H9 (cell line): ENCODE measurements around the gene VPS35L. TPM values are rescaled to one million over a fixed set of nuclear protein-coding genes. Genes with fewer than 3 reads are reported as not detected.
A peak's percentile ranks its signal among the peaks of the same experiment; 100 is the strongest.

ENCODE experiments used
- DNase-seq: peaks from one replicate; pipeline ENCODE4 v3.0.0-alpha.2; 2017
- H2AFZ ChIP-seq: one replicate; pipeline ENCODE4 v1.6.1; 2013; ENCODE audit warnings: mild to moderate bottlenecking, low read length, control low read depth, moderate library complexity
- H2AK5ac ChIP-seq: 2 replicates; pipeline ENCODE4 v1.6.1; 2013; ENCODE audit warnings: low read length, control low read depth, mixed read lengths; ENCODE audit not compliant: insufficient read length
- H2BK120ac ChIP-seq: one replicate; pipeline ENCODE4 v1.6.1; 2013; ENCODE audit warnings: low read depth, mild to moderate bottlenecking, low read length, control low read depth, inconsistent platforms; ENCODE audit not compliant: poor library complexity, severe bottlenecking
- H2BK12ac ChIP-seq: 2 replicates; pipeline ENCODE4 v1.6.1; 2013; ENCODE audit warnings: low read length, control low read depth, mixed read lengths, low read depth; ENCODE audit not compliant: insufficient read length
- H2BK15ac ChIP-seq: 2 replicates; pipeline ENCODE4 v1.6.1; 2013; ENCODE audit warnings: low read depth, low read length, control low read depth
- H2BK20ac ChIP-seq: one replicate; pipeline ENCODE4 v1.6.1; 2013; ENCODE audit warnings: low read depth, mild to moderate bottlenecking, low read length, control low read depth, inconsistent platforms; ENCODE audit not compliant: poor library complexity, severe bottlenecking
- H2BK5ac ChIP-seq: 2 replicates; pipeline ENCODE4 v1.6.1; 2013; ENCODE audit warnings: low read length, control low read depth, mixed read lengths; ENCODE audit not compliant: insufficient read length
- H3K14ac ChIP-seq: 2 replicates; pipeline ENCODE4 v1.6.1; 2013; ENCODE audit warnings: low read length, control low read depth; ENCODE audit not compliant: insufficient read depth
- H3K18ac ChIP-seq: 2 replicates; pipeline ENCODE4 v1.6.1; 2013; ENCODE audit warnings: low read depth, mild to moderate bottlenecking, mixed read lengths, low read length, control low read depth; ENCODE audit not compliant: insufficient read length
- H3K23ac ChIP-seq: 2 replicates; pipeline ENCODE4 v1.6.1; 2013; ENCODE audit warnings: low read length, control low read depth, mixed read lengths, low read depth; ENCODE audit not compliant: insufficient read length
- H3K23me2 ChIP-seq: 2 replicates; pipeline ENCODE4 v1.6.1; 2013; ENCODE audit warnings: low read depth, mild to moderate bottlenecking, mixed read lengths, low read length, control low read depth; ENCODE audit not compliant: insufficient read length, poor library complexity, severe bottlenecking
- H3K27ac ChIP-seq: 2 replicates; pipeline ENCODE4 v1.5.1; 2013; ENCODE audit warnings: low read length, control low read depth, mixed read lengths, low read depth; ENCODE audit not compliant: insufficient read length
- H3K27me3 ChIP-seq: 2 replicates; pipeline ENCODE4 v1.6.1; 2013; ENCODE audit warnings: low read length, control low read depth, inconsistent platforms; ENCODE audit not compliant: insufficient read depth
- H3K4ac ChIP-seq: 2 replicates; pipeline ENCODE4 v1.6.1; 2013; ENCODE audit warnings: low read depth, mild to moderate bottlenecking, control low read depth, inconsistent platforms, low read length, moderate library complexity
- H3K4me1 ChIP-seq: 2 replicates; pipeline ENCODE4 v1.6.1; 2013; ENCODE audit warnings: low read length, control low read depth, inconsistent platforms; ENCODE audit not compliant: insufficient read depth
- H3K4me2 ChIP-seq: 2 replicates; pipeline ENCODE4 v1.6.1; 2013; ENCODE audit warnings: low read length, control low read depth, mixed read lengths; ENCODE audit not compliant: insufficient read length, insufficient read depth
- H3K56ac ChIP-seq: 2 replicates; pipeline ENCODE4 v1.6.1; 2013; ENCODE audit warnings: low read depth, mild to moderate bottlenecking, mixed read lengths, low read length, control low read depth; ENCODE audit not compliant: insufficient read length
- H3K79me1 ChIP-seq: 2 replicates; pipeline ENCODE4 v1.6.1; 2013; ENCODE audit warnings: low read depth, mild to moderate bottlenecking, moderate library complexity, low read length, control low read depth, inconsistent platforms; ENCODE audit not compliant: insufficient read depth, poor library complexity, severe bottlenecking
- H3K79me2 ChIP-seq: 2 replicates; pipeline ENCODE4 v1.6.1; 2013; ENCODE audit warnings: low read length, control low read depth, inconsistent platforms; ENCODE audit not compliant: insufficient read depth
- H3K9ac ChIP-seq: 2 replicates; pipeline ENCODE4 v1.6.1; 2013; ENCODE audit warnings: low read length, control low read depth, mixed read lengths; ENCODE audit not compliant: insufficient read length; ENCODE audit errors: extremely low read depth
- H3K9me3 ChIP-seq: one replicate; pipeline ENCODE4 v1.6.1; 2013; ENCODE audit warnings: low read depth, low read length, inconsistent platforms; ENCODE audit not compliant: control insufficient read depth
- H3T11ph ChIP-seq: one replicate; pipeline ENCODE4 v1.6.1; 2013; ENCODE audit warnings: mild to moderate bottlenecking, low read length, control low read depth, inconsistent platforms
- H4K20me1 ChIP-seq: one replicate; pipeline ENCODE4 v1.6.1; 2013; ENCODE audit not compliant: control insufficient read depth, insufficient read length, insufficient read depth
- H4K5ac ChIP-seq: 2 replicates; pipeline ENCODE4 v1.6.1; 2013; ENCODE audit warnings: low read depth, mild to moderate bottlenecking, mixed read lengths, low read length, control low read depth; ENCODE audit not compliant: insufficient read length
- H4K8ac ChIP-seq: replicated peaks from 2 replicates; pipeline ENCODE4 v1.6.1; 2013; ENCODE audit warnings: low read length, control low read depth, mixed read lengths, low read depth; ENCODE audit not compliant: insufficient read length
- H4K91ac ChIP-seq: 2 replicates; pipeline ENCODE4 v1.6.1; 2013; ENCODE audit warnings: low read depth, mild to moderate bottlenecking, moderate library complexity, mixed read lengths, low read length, control low read depth; ENCODE audit not compliant: insufficient read length
- H3K27ac Mint-ChIP-seq, 3 experiments: 2 replicates in 2 of 3; 3 replicates in 1 of 3; pipeline ENCODE4 v1.8.0; 2020 to 2021; ENCODE audit warnings: mixed read lengths in 3 of 3, mild to moderate bottlenecking in 1 of 3, moderate library complexity in 1 of 3
- H3K27me3 Mint-ChIP-seq: 2 replicates; pipeline ENCODE4 v1.8.0; 2021; ENCODE audit warnings: low read depth, mild to moderate bottlenecking, moderate library complexity, mixed read lengths
- H3K36me3 Mint-ChIP-seq, 3 experiments: 2 replicates in 2 of 3; 3 replicates in 1 of 3; pipeline ENCODE4 v1.8.0; 2020 to 2021; ENCODE audit warnings: low read depth in 3 of 3, mixed read lengths in 3 of 3; ENCODE audit not compliant: insufficient read depth in 1 of 3
- H3K4me1 Mint-ChIP-seq, 2 experiments: 2 replicates each; pipeline ENCODE4 v1.8.0; 2020; ENCODE audit warnings: mixed read lengths in 2 of 2
- H3K4me3 Mint-ChIP-seq, 2 experiments: 2 replicates in 1 of 2; 3 replicates in 1 of 2; pipeline ENCODE4 v1.8.0; 2020 to 2021; ENCODE audit warnings: mild to moderate bottlenecking in 2 of 2, mixed read lengths in 2 of 2, moderate library complexity in 1 of 2
- H3K9me3 Mint-ChIP-seq, 2 experiments: 2 replicates in 1 of 2; 3 replicates in 1 of 2; pipeline ENCODE4 v1.8.0; 2020; ENCODE audit warnings: mild to moderate bottlenecking in 2 of 2, mixed read lengths in 2 of 2, moderate library complexity in 1 of 2
- WGBS: extraction: QIAGEN DNeasy Blood & Tissue Kit; methylation state at CpG from one replicate; pipeline ENCODE4 v1.1.7; 2013; ENCODE audit warnings: missing lambda C conversion rate, low lambda C conversion rate, mixed read lengths; ENCODE audit not compliant: insufficient read length; ENCODE audit errors: extremely low coverage; 5-methylcytosine and 5-hydroxymethylcytosine counted together
- total RNA-seq: library from RNA; stranded (reverse); gene quantifications from 2 replicates; pipeline ENCODE4 v1.2.1, GENCODE V29; 2021
- TF ChIP-seq, protein P1 (sequence below): fragments of 200-600 bp; sonication (generic); conservative IDR thresholded peaks from 3 replicates; pipeline ENCODE4 v1.8.0; 2021; ENCODE audit warnings: antibody characterized with exemption, mild to moderate bottlenecking

Gene VPS35L
- total RNA-seq, 1 experiment from 2014 or later, result 58.4 TPM

DNA sequence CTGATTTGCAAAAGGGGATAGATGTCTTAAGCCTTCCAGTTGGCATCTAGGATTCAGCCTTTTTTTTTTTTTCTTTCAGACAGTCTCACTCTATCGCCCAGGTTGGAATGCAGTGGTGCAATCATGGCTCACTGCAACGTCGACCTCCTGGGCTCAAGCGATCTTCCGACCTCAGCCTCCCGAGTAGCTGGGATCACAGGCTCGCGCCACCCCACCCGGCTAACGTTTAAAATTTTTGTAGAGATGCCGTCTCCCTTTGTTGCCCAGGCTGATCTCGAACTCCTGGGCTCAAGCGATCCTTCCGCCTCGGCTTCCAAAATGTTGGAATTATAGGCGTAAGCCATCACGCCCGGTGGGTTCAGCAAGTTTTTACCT, 32.3 kb upstream of the VPS35L start:
- H4K91ac ChIP-seq, result no peak overlapping the region
- H3K9ac ChIP-seq, result no peak overlapping the region
- H3K56ac ChIP-seq, result no peak overlapping the region
- no peaks in the 10 kb centered on the region for H3K27me3 Mint-ChIP-seq
- H2BK20ac ChIP-seq, result no peak overlapping the region
- H4K5ac ChIP-seq, result no peak overlapping the region
- H3K23me2 ChIP-seq, result peaks cover 18% of the 10 kb centered on the region
- peaks cover 7% of the 10 kb centered on the region; the same call in 1 of the 2 replicates for H3K79me2 ChIP-seq
- no peak overlapping the region for H2AFZ ChIP-seq
- peak overlapping the region in 1 of 3 experiments; percentile 73; a peak in 1 of 7 replicates for H3K27ac Mint-ChIP-seq
- no peak overlapping the region for H2BK5ac ChIP-seq
- no peak overlapping the region for H3T11ph ChIP-seq
- H4K20me1 ChIP-seq, result no peaks in the 10 kb centered on the region
- H3K36me3 Mint-ChIP-seq, result peaks cover 0 to 14% (median 0%) of the 10 kb centered on the region in 3 experiments; a peak in 4 of 7 replicates
- no peak overlapping the region for H3K23ac ChIP-seq
- H3K9me3 Mint-ChIP-seq, result no peaks in the 10 kb centered on the region
- no peak overlapping the region for H2AK5ac ChIP-seq
- no peaks in the 10 kb centered on the region for H3K27me3 ChIP-seq
- DNase-seq, result no peak
- H3K27ac ChIP-seq, result no peak overlapping the region
- H2BK12ac ChIP-seq, result no peak overlapping the region
- no peak overlapping the region for H3K4me2 ChIP-seq
- H3K4me1 Mint-ChIP-seq, result peaks cover 42 to 47% of the 10 kb centered on the region in 2 experiments
- no peaks in the 10 kb centered on the region for H3K79me1 ChIP-seq
- H3K4me3 Mint-ChIP-seq, result peak overlapping the region in 1 of 2 experiments; percentile 96; a peak in 3 of 5 replicates
- H2BK15ac ChIP-seq, result no peak overlapping the region
- no peak overlapping the region for H2BK120ac ChIP-seq
- H4K8ac ChIP-seq, result no peak overlapping the region
- H3K9me3 ChIP-seq, result no peaks in the 10 kb centered on the region
- H3K4me1 ChIP-seq, result 0 out of 2 replicates have a peak, but pooled peaks cover 3% of the 10 kb centered on the region
- H3K18ac ChIP-seq, result no peak overlapping the region
- WGBS, result no CpG with 5 or more reads among the region's 18 CpGs
- H3K14ac ChIP-seq, result no peak overlapping the region
- TF ChIP-seq, protein P1, sequence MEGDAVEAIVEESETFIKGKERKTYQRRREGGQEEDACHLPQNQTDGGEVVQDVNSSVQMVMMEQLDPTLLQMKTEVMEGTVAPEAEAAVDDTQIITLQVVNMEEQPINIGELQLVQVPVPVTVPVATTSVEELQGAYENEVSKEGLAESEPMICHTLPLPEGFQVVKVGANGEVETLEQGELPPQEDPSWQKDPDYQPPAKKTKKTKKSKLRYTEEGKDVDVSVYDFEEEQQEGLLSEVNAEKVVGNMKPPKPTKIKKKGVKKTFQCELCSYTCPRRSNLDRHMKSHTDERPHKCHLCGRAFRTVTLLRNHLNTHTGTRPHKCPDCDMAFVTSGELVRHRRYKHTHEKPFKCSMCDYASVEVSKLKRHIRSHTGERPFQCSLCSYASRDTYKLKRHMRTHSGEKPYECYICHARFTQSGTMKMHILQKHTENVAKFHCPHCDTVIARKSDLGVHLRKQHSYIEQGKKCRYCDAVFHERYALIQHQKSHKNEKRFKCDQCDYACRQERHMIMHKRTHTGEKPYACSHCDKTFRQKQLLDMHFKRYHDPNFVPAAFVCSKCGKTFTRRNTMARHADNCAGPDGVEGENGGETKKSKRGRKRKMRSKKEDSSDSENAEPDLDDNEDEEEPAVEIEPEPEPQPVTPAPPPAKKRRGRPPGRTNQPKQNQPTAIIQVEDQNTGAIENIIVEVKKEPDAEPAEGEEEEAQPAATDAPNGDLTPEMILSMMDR, result no peak
- no peak overlapping the region for H3K4ac ChIP-seq
